Measurements from ENCODE around the gene ZNF516.
"Not testable (repeated sequence)": the region's sequence is repeated elsewhere in the genome, so short reads cannot be mapped to it uniquely, and the experiment has no call there.

The ZNF516 gene, protein sequence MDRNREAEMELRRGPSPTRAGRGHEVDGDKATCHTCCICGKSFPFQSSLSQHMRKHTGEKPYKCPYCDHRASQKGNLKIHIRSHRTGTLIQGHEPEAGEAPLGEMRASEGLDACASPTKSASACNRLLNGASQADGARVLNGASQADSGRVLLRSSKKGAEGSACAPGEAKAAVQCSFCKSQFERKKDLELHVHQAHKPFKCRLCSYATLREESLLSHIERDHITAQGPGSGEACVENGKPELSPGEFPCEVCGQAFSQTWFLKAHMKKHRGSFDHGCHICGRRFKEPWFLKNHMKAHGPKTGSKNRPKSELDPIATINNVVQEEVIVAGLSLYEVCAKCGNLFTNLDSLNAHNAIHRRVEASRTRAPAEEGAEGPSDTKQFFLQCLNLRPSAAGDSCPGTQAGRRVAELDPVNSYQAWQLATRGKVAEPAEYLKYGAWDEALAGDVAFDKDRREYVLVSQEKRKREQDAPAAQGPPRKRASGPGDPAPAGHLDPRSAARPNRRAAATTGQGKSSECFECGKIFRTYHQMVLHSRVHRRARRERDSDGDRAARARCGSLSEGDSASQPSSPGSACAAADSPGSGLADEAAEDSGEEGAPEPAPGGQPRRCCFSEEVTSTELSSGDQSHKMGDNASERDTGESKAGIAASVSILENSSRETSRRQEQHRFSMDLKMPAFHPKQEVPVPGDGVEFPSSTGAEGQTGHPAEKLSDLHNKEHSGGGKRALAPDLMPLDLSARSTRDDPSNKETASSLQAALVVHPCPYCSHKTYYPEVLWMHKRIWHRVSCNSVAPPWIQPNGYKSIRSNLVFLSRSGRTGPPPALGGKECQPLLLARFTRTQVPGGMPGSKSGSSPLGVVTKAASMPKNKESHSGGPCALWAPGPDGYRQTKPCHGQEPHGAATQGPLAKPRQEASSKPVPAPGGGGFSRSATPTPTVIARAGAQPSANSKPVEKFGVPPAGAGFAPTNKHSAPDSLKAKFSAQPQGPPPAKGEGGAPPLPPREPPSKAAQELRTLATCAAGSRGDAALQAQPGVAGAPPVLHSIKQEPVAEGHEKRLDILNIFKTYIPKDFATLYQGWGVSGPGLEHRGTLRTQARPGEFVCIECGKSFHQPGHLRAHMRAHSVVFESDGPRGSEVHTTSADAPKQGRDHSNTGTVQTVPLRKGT

GRCh38 chr18:76495006-76495370 lies at the start of gene ZNF516:
Gene ZNF516, minus strand, starts transcription at chr18:76495242. Its CDS starts 52,188 bp downstream, at chr18:76443054.
- peak in 4 of 56 donors; percentile 14 to 52 (median 40) for DNase-seq

- no peak for DNase-seq
These were observed 43.8 kb upstream of the ZNF516 start for GRCh38 chr18:76538846-76539245.

DNA sequence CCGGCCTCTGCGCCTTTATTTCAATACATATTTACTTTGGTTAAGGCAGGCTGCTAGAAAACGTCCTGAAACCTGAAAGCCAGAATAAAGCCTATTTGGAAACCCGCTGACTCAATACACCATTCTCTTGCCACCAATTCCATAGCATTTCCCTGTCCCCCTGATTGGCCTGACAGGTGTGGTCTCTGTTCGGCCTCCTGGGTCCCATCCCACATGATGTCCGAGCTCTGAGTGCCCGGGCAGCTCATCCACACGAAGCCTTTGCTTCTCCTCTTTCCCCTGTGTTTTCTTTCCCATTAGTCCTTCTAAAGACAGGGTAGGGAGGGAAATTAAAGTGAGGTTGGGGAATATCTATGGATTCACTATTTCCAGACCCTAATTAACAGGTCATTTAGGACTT lies 42.6 kb upstream of the ZNF516 start:
- DNase-seq = no peak

- not testable (repeated sequence) for DNase-seq
These were observed 41.6 kb upstream of the ZNF516 start for GRCh38 chr18:76536593-76536992.

GRCh38 chr18:76532875-76533274 lies 37.8 kb upstream of the ZNF516 start:
- DNase-seq = no peak

- DNase-seq = no peak
These were observed 35.8 kb upstream of the ZNF516 start for GRCh38 chr18:76530846-76531245.

GRCh38 chr18:76530391-76530790 lies 35.3 kb upstream of the ZNF516 start:
- no peak for DNase-seq

GRCh38 chr18:76529433-76529811 lies 34.4 kb upstream of the ZNF516 start:
- DNase-seq = no peak

GRCh38 chr18:76528477-76529432 lies 33.7 kb upstream of the ZNF516 start:
- no peak for DNase-seq

DNA sequence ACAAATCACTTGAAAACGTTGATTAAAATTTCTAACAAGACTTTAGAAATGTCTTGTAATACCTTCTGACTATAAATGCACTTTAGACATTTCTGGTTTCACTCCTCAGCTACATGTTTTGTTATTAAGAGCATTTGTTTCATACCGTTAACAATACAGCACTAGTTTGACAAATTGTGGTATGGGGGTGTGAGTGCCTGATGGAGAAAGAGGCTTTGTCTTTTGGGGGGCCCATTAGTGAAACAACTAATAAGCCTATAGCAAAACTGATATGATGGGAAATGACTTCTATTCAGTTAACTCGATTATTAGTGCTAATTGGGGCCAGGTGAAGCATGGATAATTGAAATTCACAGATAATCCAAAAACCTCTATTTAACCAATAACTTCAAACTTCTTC lies 30.9 kb upstream of the ZNF516 start:
- DNase-seq = no peak

GRCh38 chr18:76524900-76525698 lies 30.1 kb upstream of the ZNF516 start:
- peak in 1 of 56 donors; percentile 10 for DNase-seq

DNA sequence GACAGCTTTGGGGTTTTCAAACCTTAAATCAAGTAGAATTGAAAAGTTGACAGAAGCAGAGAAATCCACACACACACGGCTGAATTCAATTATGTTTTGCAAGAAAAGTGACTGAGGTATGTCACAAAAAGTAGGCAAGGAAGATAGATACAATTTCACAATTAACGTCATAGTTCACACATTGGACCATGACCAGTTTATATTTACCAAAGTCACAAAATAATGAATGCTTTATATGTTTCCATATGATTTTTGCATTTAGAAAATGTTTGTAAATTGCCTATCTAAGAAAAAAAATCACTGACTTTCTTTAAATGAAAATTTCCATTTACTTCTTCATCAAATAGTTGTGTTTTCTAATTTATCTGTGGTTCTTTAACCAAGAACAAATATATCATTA lies 29.4 kb upstream of the ZNF516 start:
- no peak for DNase-seq

GRCh38 chr18:76522551-76522950 lies 27.5 kb upstream of the ZNF516 start:
- no peak for DNase-seq

GRCh38 chr18:76522122-76522503 lies 27.1 kb upstream of the ZNF516 start:
- DNase-seq = no peak

DNA sequence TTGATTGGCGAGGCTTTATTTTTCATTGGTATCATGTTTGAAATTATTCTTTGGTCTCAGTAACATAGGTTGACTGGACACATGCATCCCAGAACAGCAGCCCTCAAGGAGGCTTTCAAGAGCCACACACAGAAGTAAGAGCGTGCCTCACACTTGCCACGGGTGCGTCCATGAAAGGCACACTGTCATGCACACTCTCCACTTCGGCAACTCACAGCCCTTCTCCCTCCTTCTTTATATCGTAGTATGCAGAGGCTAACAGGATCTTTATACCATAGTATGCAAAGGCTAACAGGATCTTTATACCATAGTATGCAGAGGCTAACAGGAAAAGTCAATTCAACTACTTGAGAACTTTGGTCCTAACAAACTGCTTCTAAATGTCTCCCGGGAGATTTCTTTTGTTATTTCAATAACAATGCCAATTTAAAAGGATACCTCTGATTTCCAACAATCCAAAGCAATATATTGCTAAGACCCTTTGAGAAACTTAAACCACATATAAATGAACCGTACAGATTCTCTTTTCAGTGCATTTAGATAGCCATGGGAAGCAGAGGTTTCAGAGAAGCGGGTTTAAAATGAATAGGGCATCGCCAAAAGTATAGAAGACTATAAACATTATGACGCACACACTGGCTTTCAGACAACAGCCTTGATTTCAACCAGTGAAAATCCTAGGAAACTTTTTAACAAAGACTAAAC lies 26.5 kb upstream of the ZNF516 start:
- DNase-seq = no peak

DNA sequence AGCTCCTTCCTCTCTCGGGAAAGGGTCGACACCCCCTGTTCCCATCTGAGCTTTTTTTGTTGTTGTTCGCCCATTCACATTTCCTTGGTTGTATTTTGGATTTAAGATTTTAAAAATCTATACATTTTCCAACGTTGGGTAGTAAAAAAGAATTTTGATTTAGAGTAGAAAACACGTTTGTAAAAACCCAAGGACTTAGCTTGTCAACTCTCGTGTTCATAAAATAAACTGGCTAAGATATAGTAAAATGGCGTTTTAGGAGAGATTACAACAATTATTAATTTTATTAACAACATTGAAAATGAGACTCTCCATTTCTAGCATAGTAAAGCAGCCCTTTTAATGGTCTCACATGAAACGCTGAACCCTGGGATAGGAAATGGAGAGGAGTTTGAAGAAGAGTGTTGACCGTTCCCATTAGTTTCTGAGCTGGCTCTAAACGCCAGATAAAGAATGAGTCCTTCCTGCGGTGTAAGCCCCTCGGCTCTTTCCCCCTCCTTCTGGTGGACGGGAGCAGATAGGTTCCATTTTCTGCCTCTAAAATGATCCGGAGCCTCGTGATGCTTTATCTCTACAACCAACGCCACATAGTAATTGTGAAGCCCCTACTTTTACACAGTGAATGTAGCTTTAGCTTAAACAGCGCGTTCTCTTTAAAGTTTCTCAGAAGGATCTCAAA lies 24.0 kb upstream of the ZNF516 start:
- no peak for DNase-seq

- DNase-seq = peak in 3 of 56 donors; percentile 26 to 44 (median 44)
These were observed 23.2 kb upstream of the ZNF516 start for GRCh38 chr18:76518123-76518859.

GRCh38 chr18:76515576-76515975 lies 20.5 kb upstream of the ZNF516 start:
- DNase-seq = no peak
